Natural killer cell (primary cell): ENCODE results near the gene ZNF521. TPM values are rescaled to one million over a fixed set of nuclear protein-coding genes. Genes with fewer than 3 reads are reported as not detected.

Experiments used
- ATAC-seq, 3 donors: fragments of 150-1000 bp in 2 of 3; fragments of 200-7000 bp in 1 of 3; cut with Tn5 transposase; 1 replicate in 1 of 3; 2 replicates in 2 of 3; pipeline ENCODE4 v1.10.0; 2021; ENCODE audit warnings: mild to moderate bottlenecking in 2 of 3, moderate library complexity in 2 of 3
- DNase-seq, 2 donors: peaks; one replicate each; pipeline versions ENCODE4 v3.0.0 to v3.0.0-alpha.2; 2013 to 2021; ENCODE audit warnings: mixed read lengths in 1 of 2
- H3K27ac ChIP-seq: one replicate; pipeline ENCODE4 v1.5.1; 2013; ENCODE audit warnings: mild to moderate bottlenecking, low read length
- H3K27me3 ChIP-seq: one replicate; pipeline ENCODE4 v1.6.1; 2013; ENCODE audit warnings: low read length; ENCODE audit not compliant: control insufficient read depth, insufficient read depth
- H3K36me3 ChIP-seq: one replicate; pipeline ENCODE4 v1.6.1; 2013; ENCODE audit warnings: low read length; ENCODE audit not compliant: control insufficient read depth, insufficient read depth
- H3K4me1 ChIP-seq: one replicate; pipeline ENCODE4 v1.6.1; 2013; ENCODE audit warnings: low read length; ENCODE audit not compliant: control insufficient read depth, insufficient read depth
- H3K4me3 ChIP-seq: one replicate; pipeline ENCODE4 v1.5.1; 2013; ENCODE audit warnings: low read length
- H3K9me3 ChIP-seq: one replicate; pipeline ENCODE4 v1.6.1; 2013; ENCODE audit warnings: low read length; ENCODE audit not compliant: control insufficient read depth, insufficient read depth
- H3K27ac Mint-ChIP-seq, 2 donors: one replicate each; pipeline ENCODE4 v1.8.0; 2022; ENCODE audit warnings: mild to moderate bottlenecking in 2 of 2, mixed read lengths in 2 of 2, moderate library complexity in 1 of 2
- H3K27me3 Mint-ChIP-seq, 2 donors: one replicate each; pipeline ENCODE4 v1.8.0; 2022; ENCODE audit warnings: low read depth in 2 of 2, mixed read lengths in 2 of 2
- H3K36me3 Mint-ChIP-seq: one replicate; pipeline ENCODE4 v1.8.0; 2022; ENCODE audit warnings: mixed read lengths
- H3K4me1 Mint-ChIP-seq, 2 donors: one replicate each; pipeline ENCODE4 v1.8.0; 2022; ENCODE audit warnings: mixed read lengths in 2 of 2
- H3K4me3 Mint-ChIP-seq: one replicate; pipeline ENCODE4 v1.8.0; 2022; ENCODE audit warnings: mild to moderate bottlenecking, moderate library complexity, mixed read lengths
- H3K9me3 Mint-ChIP-seq, 2 donors: one replicate each; pipeline ENCODE4 v1.8.0; 2022; ENCODE audit warnings: mixed read lengths in 2 of 2
- CTCF ChIP-seq: fragments of 200-600 bp; IDR thresholded peaks from one replicate; pipeline ENCODE4 v1.8.0; 2022; ENCODE audit warnings: antibody characterized with exemption
- WGBS: methylation state at CpG from one replicate; pipeline ENCODE4 v1.1.7; 2013; ENCODE audit warnings: missing lambda C conversion rate; ENCODE audit not compliant: insufficient coverage; 5-methylcytosine and 5-hydroxymethylcytosine counted together
- intact Hi-C: fragments of 100-400 bp; cut with micrococcal nuclease; formaldehyde crosslinking; loops from one replicate; pipeline ENCODE4 v1.14.2; 2022
- total RNA-seq, 4 donors: library from RNA; stranded (reverse); fragments of 120-200 nt in 1 of 4; gene quantifications; one replicate each; pipeline versions ENCODE4 v1.2.3 to v1.2.4, GENCODE V29; 2013 to 2022

Gene ZNF521
- total RNA-seq, 3 donors from 2014 or later (not counting 1 experiment from before 2014, with no cell fraction given) = 0.19 to 3.5 (median 0.54) TPM

DNA sequence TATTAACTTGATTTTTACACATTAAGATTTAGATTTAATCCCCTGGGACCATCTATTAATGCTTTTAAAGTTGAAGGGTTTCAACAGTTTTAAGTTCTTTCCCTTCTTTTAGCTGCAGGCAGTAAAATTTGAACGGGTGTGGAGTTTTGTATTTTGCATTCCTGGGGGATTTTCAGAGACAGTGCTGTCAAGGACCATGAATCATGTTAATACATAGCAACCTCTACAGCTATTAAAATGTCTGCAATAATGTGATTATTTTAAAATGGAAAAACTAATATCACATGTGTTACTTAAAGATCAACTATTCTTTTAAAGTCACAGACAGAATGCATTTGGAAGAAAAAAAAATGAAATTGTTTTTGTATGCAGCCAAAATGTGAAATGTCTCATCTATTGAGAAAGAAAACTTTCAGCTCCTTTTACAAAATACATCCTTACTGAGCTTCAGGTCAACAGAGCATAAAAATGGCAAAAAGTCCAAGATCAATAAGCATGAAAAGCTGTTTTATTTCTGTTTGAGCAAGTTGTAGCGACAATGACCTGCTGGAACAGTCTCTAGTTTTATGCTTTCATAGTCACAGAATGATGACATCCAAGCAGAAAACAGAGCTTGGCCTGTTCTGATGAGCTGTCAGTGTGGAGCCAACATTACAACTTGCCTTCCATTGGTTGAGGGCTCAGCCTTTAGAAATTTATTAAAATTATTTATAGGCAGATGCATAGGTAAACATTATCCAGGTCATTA is 21.6 kb upstream of the ZNF521 start:
- no peak overlapping the region for H3K4me3 ChIP-seq
- no peak for ATAC-seq
- no peaks in the 10 kb centered on the region for H3K4me1 ChIP-seq
- Mint-ChIP-seq H3K36me3 (no peaks in the 10 kb centered on the region), H3K4me3 (no peak overlapping the region), H3K4me1 (no peaks in the 10 kb centered on the region), H3K9me3 (no peaks in the 10 kb centered on the region), H3K27ac (no peak overlapping the region), H3K27me3 (peaks cover 6 to 26% of the 10 kb centered on the region in 2 donors)
- H3K9me3 ChIP-seq = no peaks in the 10 kb centered on the region
- no peak for DNase-seq
- no peak for TF ChIP-seq CTCF
- no peaks in the 10 kb centered on the region for H3K36me3 ChIP-seq
- 96% methylated on average over 1 of the region's 2 CpGs for WGBS
- intact Hi-C loops = no loop called here
- H3K27ac ChIP-seq = no peak overlapping the region
- no peaks in the 10 kb centered on the region for H3K27me3 ChIP-seq

DNA sequence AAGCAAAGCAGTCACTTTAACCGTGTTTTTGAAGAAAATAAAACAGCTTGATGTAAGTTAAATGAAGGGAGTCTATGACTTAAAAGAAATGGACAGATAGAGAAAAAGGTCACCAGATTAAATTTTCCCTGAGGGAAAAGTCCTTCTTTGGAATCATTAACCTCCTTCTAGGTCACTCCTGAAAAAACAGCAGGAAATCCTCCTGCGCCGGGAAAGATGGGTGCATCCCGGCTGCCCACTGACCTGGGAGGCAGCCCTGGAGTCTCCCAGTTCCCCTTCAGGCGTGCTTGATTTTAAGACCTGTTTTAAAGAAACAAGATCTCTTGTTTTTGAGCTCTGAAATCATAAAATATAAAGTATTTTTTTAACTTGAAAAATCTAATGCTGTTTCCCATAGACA is 18.4 kb upstream of the ZNF521 start:
- no peak overlapping the region for H3K27ac Mint-ChIP-seq
- H3K27me3 Mint-ChIP-seq = peaks cover 4 to 21% of the 10 kb centered on the region in 2 donors
- Histone ChIP-seq H3K4me1 (no peaks in the 10 kb centered on the region), H3K36me3 (no peaks in the 10 kb centered on the region), H3K27me3 (no peaks in the 10 kb centered on the region), H3K4me3 (no peak overlapping the region), H3K27ac (no peak overlapping the region), H3K9me3 (no peaks in the 10 kb centered on the region)
- WGBS = 93% methylated on average over 5 of the region's 5 CpGs
- ATAC-seq = no peak
- H3K4me1 Mint-ChIP-seq = no peaks in the 10 kb centered on the region
- H3K4me3 Mint-ChIP-seq = no peak overlapping the region
- DNase-seq = no peak
- intact Hi-C loops = no loop called here
- TF ChIP-seq CTCF = no peak
- H3K36me3 Mint-ChIP-seq = no peaks in the 10 kb centered on the region
- H3K9me3 Mint-ChIP-seq = no peaks in the 10 kb centered on the region

DNA sequence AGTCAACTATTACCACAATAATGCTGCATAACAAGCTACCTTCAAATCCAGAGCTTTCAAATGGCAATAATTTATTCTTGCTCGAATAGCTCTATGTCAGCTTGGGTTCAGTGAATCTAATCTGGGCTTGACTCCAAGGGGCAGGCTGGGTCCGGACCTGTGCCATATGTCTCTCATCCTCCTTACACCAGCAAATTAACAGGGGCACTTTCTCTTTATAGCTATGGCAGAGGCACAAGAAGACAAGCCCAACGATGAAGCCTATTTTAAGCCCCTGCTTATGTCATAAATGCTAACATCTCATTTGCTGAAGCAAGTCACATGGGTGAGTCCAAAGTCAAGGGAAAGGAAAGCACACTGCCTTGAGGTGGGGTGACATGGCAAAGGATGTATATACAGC is 13.3 kb upstream of the ZNF521 start:
- no peaks in the 10 kb centered on the region for H3K9me3 Mint-ChIP-seq
- H3K4me1 Mint-ChIP-seq = no peaks in the 10 kb centered on the region
- H3K9me3 ChIP-seq = peaks cover 3% of the 10 kb centered on the region
- no peaks in the 10 kb centered on the region for H3K36me3 ChIP-seq
- H3K27ac ChIP-seq = no peak overlapping the region
- H3K27ac Mint-ChIP-seq = no peak overlapping the region
- no peaks in the 10 kb centered on the region for H3K4me1 ChIP-seq
- H3K27me3 Mint-ChIP-seq = peaks cover 17 to 31% of the 10 kb centered on the region in 2 donors
- 92% methylated on average over 3 of the region's 3 CpGs for WGBS
- no peak overlapping the region for H3K4me3 ChIP-seq
- intact Hi-C loops = no loop called here
- H3K4me3 Mint-ChIP-seq = no peak overlapping the region
- no peak for TF ChIP-seq CTCF
- DNase-seq (no peak), ATAC-seq (no peak)
- no peaks in the 10 kb centered on the region for H3K36me3 Mint-ChIP-seq
- H3K27me3 ChIP-seq = no peaks in the 10 kb centered on the region

GRCh38 chr18:25364732-25365131 is 12.8 kb upstream of the ZNF521 start:
- no peaks in the 10 kb centered on the region for H3K36me3 Mint-ChIP-seq
- TF ChIP-seq CTCF = no peak
- DNase-seq (no peak), ATAC-seq (no peak)
- Histone ChIP-seq H3K9me3 (peaks cover 3% of the 10 kb centered on the region), H3K36me3 (no peaks in the 10 kb centered on the region), H3K4me3 (no peak overlapping the region), H3K4me1 (no peaks in the 10 kb centered on the region), H3K27me3 (no peaks in the 10 kb centered on the region), H3K27ac (no peak overlapping the region)
- H3K4me3 Mint-ChIP-seq = no peak overlapping the region
- no peaks in the 10 kb centered on the region for H3K4me1 Mint-ChIP-seq
- intact Hi-C loops = no loop called here
- no peaks in the 10 kb centered on the region for H3K9me3 Mint-ChIP-seq
- peaks cover 17 to 32% of the 10 kb centered on the region in 2 donors for H3K27me3 Mint-ChIP-seq
- H3K27ac Mint-ChIP-seq = no peak overlapping the region
